IMR-90 (cell line): ENCODE results near the gene ASIC2. TPM values are rescaled to one million over a fixed set of nuclear protein-coding genes. Genes with fewer than 3 reads are reported as not detected.

Source experiments
- ATAC-seq: fragments of 200-7000 bp; cut with Tn5 transposase; 2 replicates; pipeline ENCODE4 v1.9.1; 2020; ENCODE audit warnings: low read depth, mild to moderate bottlenecking, moderate library complexity
- BruUV-seq: library from RNA; stranded (reverse); fragments of 400-500 nt; replicated peaks from 2 replicates; lab custom pipeline; 2021; lab: Mats Ljungman, UMichigan
- CTCF ChIA-PET: fragments of 300-600 bp; formaldehyde crosslinking; extraction: SDS; loops from one replicate; lab custom pipeline; 2021; ENCODE audit warnings: antibody characterized with exemption; lab: Yijun Ruan, JAX
- POLR2A ChIA-PET: fragments of 300-600 bp; sonication (Branson Sonifier 250); formaldehyde crosslinking; loops from one replicate; lab custom pipeline; 2022; ENCODE audit warnings: antibody characterized with exemption; ENCODE audit not compliant: unreplicated experiment; lab: Charles Lee
- DNase-seq: peaks from one replicate; pipeline ENCODE4 v3.0.0; 2013
- H2AFZ ChIP-seq: replicated peaks from 2 replicates; pipeline ENCODE3; 2013; ENCODE audit warnings: low read length, mild to moderate bottlenecking; ENCODE audit not compliant: poor library complexity
- H2AK5ac ChIP-seq: 2 replicates; pipeline ENCODE4 v1.6.1; 2013; ENCODE audit warnings: low read depth, low read length, inconsistent platforms
- H2AK9ac ChIP-seq: replicated peaks from 2 replicates; pipeline ENCODE3; 2013; ENCODE audit warnings: mild to moderate bottlenecking, low read depth, low read length, moderate library complexity; ENCODE audit not compliant: poor library complexity
- H2BK120ac ChIP-seq: 2 replicates; pipeline ENCODE4 v1.6.1; 2013; ENCODE audit warnings: low read depth, low read length, inconsistent platforms
- H2BK15ac ChIP-seq: 3 replicates; pipeline ENCODE4 v1.6.1; 2013; ENCODE audit warnings: low read depth, low read length, inconsistent platforms
- H2BK20ac ChIP-seq: 2 replicates; pipeline ENCODE4 v1.6.1; 2013; ENCODE audit warnings: low read depth, mild to moderate bottlenecking, inconsistent platforms, low read length, moderate library complexity
- H2BK5ac ChIP-seq: 2 replicates; pipeline ENCODE4 v1.6.1; 2013; ENCODE audit warnings: mild to moderate bottlenecking, low read depth, low read length, inconsistent platforms; ENCODE audit not compliant: poor library complexity, severe bottlenecking
- H3K14ac ChIP-seq: replicated peaks from 2 replicates; pipeline ENCODE4 v1.6.1; 2013; ENCODE audit warnings: low read depth, low read length, inconsistent platforms
- H3K18ac ChIP-seq: 2 replicates; pipeline ENCODE4 v1.6.1; 2013; ENCODE audit warnings: low read depth, low read length, control low read depth
- H3K23ac ChIP-seq: 2 replicates; pipeline ENCODE4 v1.6.1; 2013; ENCODE audit warnings: low read depth, low read length, inconsistent platforms
- H3K27ac ChIP-seq: 2 replicates; pipeline ENCODE4 v1.5.1; 2013; ENCODE audit warnings: mild to moderate bottlenecking, control low read depth, low read length; ENCODE audit not compliant: insufficient read depth
- H3K27me3 ChIP-seq: 2 replicates; pipeline ENCODE4 v1.6.1; 2013; ENCODE audit warnings: low read length; ENCODE audit not compliant: control insufficient read depth, insufficient read depth
- H3K36me3 ChIP-seq: 2 replicates; pipeline ENCODE4 v1.6.1; 2013; ENCODE audit warnings: low read length, mixed read lengths; ENCODE audit not compliant: control insufficient read depth, insufficient read depth
- H3K4ac ChIP-seq: 2 replicates; pipeline ENCODE4 v1.6.1; 2013; ENCODE audit warnings: low read depth, low read length, inconsistent platforms
- H3K4me1 ChIP-seq: 2 replicates; pipeline ENCODE4 v1.6.1; 2013; ENCODE audit warnings: low read length, mixed read lengths; ENCODE audit not compliant: control insufficient read depth, insufficient read depth
- H3K4me2 ChIP-seq: 2 replicates; pipeline ENCODE4 v1.6.1; 2013; ENCODE audit warnings: low read depth, mild to moderate bottlenecking, control low read depth, low read length, moderate library complexity
- H3K4me3 ChIP-seq: 2 replicates; pipeline ENCODE4 v1.5.1; 2013; ENCODE audit warnings: low read depth, mild to moderate bottlenecking, control low read depth, low read length, moderate library complexity; ENCODE audit not compliant: insufficient read depth
- H3K56ac ChIP-seq: 2 replicates; pipeline ENCODE4 v1.6.1; 2013; ENCODE audit warnings: low read length, inconsistent platforms; ENCODE audit not compliant: insufficient read depth; ENCODE audit errors: extremely low read depth
- H3K79me1 ChIP-seq, 2 experiments: 2 replicates each; pipeline ENCODE4 v1.6.1; 2013; ENCODE audit warnings: low read length in 2 of 2, inconsistent platforms in 1 of 2, low read depth in 1 of 2
- H3K9ac ChIP-seq: 2 replicates; pipeline ENCODE4 v1.6.1; 2013; ENCODE audit warnings: low read depth, low read length, control low read depth
- H3K9me1 ChIP-seq: 2 replicates; pipeline ENCODE4 v1.6.1; 2013; ENCODE audit warnings: low read length, inconsistent platforms; ENCODE audit not compliant: insufficient read depth
- H3K9me3 ChIP-seq: 2 replicates; pipeline ENCODE4 v1.6.1; 2013; ENCODE audit warnings: low read length; ENCODE audit not compliant: control insufficient read depth, insufficient read depth
- H4K20me1 ChIP-seq: 2 replicates; pipeline ENCODE4 v1.6.1; 2013; ENCODE audit warnings: low read length, inconsistent platforms; ENCODE audit not compliant: insufficient read depth
- H4K5ac ChIP-seq: 2 replicates; pipeline ENCODE4 v1.6.1; 2013; ENCODE audit warnings: mild to moderate bottlenecking, low read depth, low read length, control low read depth
- H4K8ac ChIP-seq, 2 experiments: 2 replicates each; pipeline ENCODE4 v1.6.1; 2013; ENCODE audit warnings: low read depth in 2 of 2, low read length in 2 of 2, control low read depth in 1 of 2, inconsistent platforms in 1 of 2
- H4K91ac ChIP-seq: 2 replicates; pipeline ENCODE4 v1.6.1; 2013; ENCODE audit warnings: low read depth, low read length, inconsistent platforms; ENCODE audit not compliant: insufficient read depth
- BHLHE40 ChIP-seq: fragments of 150-350 bp; IDR thresholded peaks from 2 replicates; pipeline ENCODE4 v1.6.1; 2016; ENCODE audit warnings: mild to moderate bottlenecking, low read depth, low read length
- CEBPB ChIP-seq: IDR thresholded peaks from 2 replicates; pipeline ENCODE4 v1.6.1; 2012; ENCODE audit warnings: low read depth, low read length, improper control_type of control experiment
- CHD1 ChIP-seq: IDR thresholded peaks from 2 replicates; pipeline ENCODE4 v1.6.1; 2012; ENCODE audit warnings: low read depth, low read length, improper control_type of control experiment
- CTCF ChIP-seq: conservative IDR thresholded peaks from 2 replicates; pipeline ENCODE4 v1.5.1; 2012; ENCODE audit warnings: mild to moderate bottlenecking, low read depth, low read length, improper control_type of control experiment
- FOS ChIP-seq: fragments of 150-350 bp; IDR thresholded peaks from 2 replicates; pipeline ENCODE4 v1.6.1; 2016; ENCODE audit warnings: low read depth, low read length
- MAFK ChIP-seq: IDR thresholded peaks from 2 replicates; pipeline ENCODE4 v1.6.1; 2012; ENCODE audit warnings: low read depth, low read length, improper control_type of control experiment
- MXI1 ChIP-seq: IDR thresholded peaks from 2 replicates; pipeline ENCODE4 v1.6.1; 2012; ENCODE audit warnings: low read depth, mild to moderate bottlenecking, low read length, moderate library complexity, borderline replicate concordance
- NFE2L2 ChIP-seq: fragments of 150-350 bp; IDR thresholded peaks from 2 replicates; pipeline ENCODE4 v1.6.1; 2016; ENCODE audit warnings: low read depth, mild to moderate bottlenecking, low read length
- RCOR1 ChIP-seq: IDR thresholded peaks from 2 replicates; pipeline ENCODE4 v1.6.1; 2012; ENCODE audit warnings: mild to moderate bottlenecking, low read length, improper control_type of control experiment; ENCODE audit not compliant: insufficient replicate concordance
- RFX5 ChIP-seq: IDR thresholded peaks from 2 replicates; pipeline ENCODE4 v1.8.0; 2012; ENCODE audit warnings: low read depth, mild to moderate bottlenecking, low read length, moderate library complexity
- SMC3 ChIP-seq: fragments of 150-350 bp; IDR thresholded peaks from 2 replicates; pipeline ENCODE4 v1.6.1; 2016; ENCODE audit warnings: low read depth, mild to moderate bottlenecking, antibody characterized with exemption, low read length, moderate library complexity
- WGBS, 2 experiments: methylation state at CpG; one replicate each; pipeline versions ENCODE4 v1.1.5 to v1.1.7; 2013; ENCODE audit warnings: missing lambda C conversion rate in 2 of 2; ENCODE audit not compliant: insufficient read length in 1 of 2; ENCODE audit errors: extremely low coverage in 2 of 2; 5-methylcytosine and 5-hydroxymethylcytosine counted together
- dilution Hi-C: fragments of 300-500 bp; cut with HindIII; formaldehyde crosslinking; loops from one replicate; pipeline ENCODE4 v1.14.3; 2018; ENCODE audit warnings: low sequenced_read_pairs; ENCODE audit not compliant: unreplicated experiment
- in situ Hi-C: fragments of 300-500 bp; cut with MboI; formaldehyde crosslinking; loops from 3 replicates; pipeline ENCODE4 v1.14.3; 2019; ENCODE audit warnings: low sequenced_read_pairs, inconsistent platforms, mixed read lengths
- intact Hi-C: fragments of 100-400 bp; cut with micrococcal nuclease; formaldehyde crosslinking; loops from 2 replicates; pipeline ENCODE4 v1.10.0; 2022
- polyA plus RNA-seq, 3 experiments: library from polyadenylated mRNA; depleted of rRNA; stranded (reverse); fragments of >200 nt; gene quantifications; 2 replicates each; pipeline ENCODE4 v1.2.3, GENCODE V29; 2012; ENCODE audit warnings: low replicate concordance in 1 of 3
- total RNA-seq: library from RNA; depleted of rRNA; stranded (reverse); fragments of >200 nt; gene quantifications from 2 replicates; pipeline ENCODE4 v1.2.3, GENCODE V29; 2012

Gene ASIC2
- total and polyA plus RNA-seq, 2 of the 4 experiments (the other 2 are of a cell fraction) = under 0.01 to 0.15 TPM

DNA sequence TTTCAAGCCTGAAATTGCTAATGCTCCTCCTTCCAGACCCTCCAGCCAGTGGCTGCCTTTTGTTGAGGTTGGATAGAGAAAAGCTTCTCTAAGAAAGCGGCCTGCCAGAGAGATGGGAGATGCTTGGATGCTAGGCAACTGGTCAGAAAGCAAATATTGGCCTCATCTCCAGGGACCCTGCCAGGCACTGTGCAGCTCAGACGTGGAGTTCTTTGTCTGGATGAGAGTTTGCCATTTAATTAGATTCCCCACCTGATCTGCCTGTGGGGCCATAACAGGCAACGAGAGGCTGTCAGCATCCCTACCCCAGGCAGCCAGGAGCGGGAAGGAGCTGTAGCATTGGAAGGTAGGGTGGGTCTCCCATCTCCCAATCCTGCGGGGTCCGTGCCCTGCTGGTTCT lies 52.7 kb downstream of the ASIC2 start:
- no peak overlapping the region for H3K4ac ChIP-seq
- in situ Hi-C loops = no loop called here

More for the DNA sequence above, 52.7 kb downstream of the ASIC2 start:
- no peak overlapping the region for H3K4me3 ChIP-seq
- H2BK15ac ChIP-seq = no peak overlapping the region; the same call in 2 of the 3 replicates
- no peaks in the 10 kb centered on the region for H3K27me3 ChIP-seq
- no peak overlapping the region for H2AFZ ChIP-seq
- no peak for TF ChIP-seq BHLHE40
- no peak for TF ChIP-seq CEBPB
- TF ChIP-seq FOS = no peak
- no peak for TF ChIP-seq NFE2L2
- TF ChIP-seq RCOR1 = no peak
- no peak for TF ChIP-seq MXI1
- TF ChIP-seq CHD1 = no peak
- TF ChIP-seq CTCF = no peak
- TF ChIP-seq MAFK = no peak
- TF ChIP-seq RFX5 = no peak
- TF ChIP-seq SMC3 = no peak
- DNase-seq (no peak), ATAC-seq (no peak)
- H2BK5ac ChIP-seq = no peak overlapping the region
- WGBS, 2 experiments = 52% methylated on average over 2 of the region's 6 CpGs; no CpG with 5 or more reads in 1 of the 2 experiments
- H3K18ac ChIP-seq = no peak overlapping the region
- no TSS peak for BruUV-seq
- no peak overlapping the region for H3K56ac ChIP-seq
- dilution Hi-C loops (no loop called here), intact Hi-C loops (no loop called here)
- H3K14ac ChIP-seq = no peak overlapping the region
- H3K27ac ChIP-seq = no peak overlapping the region
- H3K9me3 ChIP-seq = no peaks in the 10 kb centered on the region
- H3K4me1 ChIP-seq = peaks cover 8% of the 10 kb centered on the region; the same call in 1 of the 2 replicates
- no peak overlapping the region for H3K23ac ChIP-seq
- no peaks in the 10 kb centered on the region for H4K20me1 ChIP-seq
- H4K5ac ChIP-seq = no peak overlapping the region
- no peak overlapping the region for H4K91ac ChIP-seq
- ChIA-PET POLR2A (no interaction called here), CTCF (interaction anchor here (1.0 kb wide), 1 partner anchor 20 kb away, joined by 3 read pairs; no protein-coding TSS in a partner anchor)
- no peak overlapping the region for H3K4me2 ChIP-seq
- no peak overlapping the region for H2AK9ac ChIP-seq
- no peak overlapping the region for H2BK120ac ChIP-seq
- no peak overlapping the region for H2AK5ac ChIP-seq
- no peaks in the 10 kb centered on the region for H3K36me3 ChIP-seq
- H4K8ac ChIP-seq = no peak overlapping the region
- H2BK20ac ChIP-seq = no peak overlapping the region
- peaks cover 2% of the 10 kb centered on the region; the same call in 1 of the 2 replicates for H3K9me1 ChIP-seq
- H3K79me1 ChIP-seq = no peaks in the 10 kb centered on the region
- H3K9ac ChIP-seq = no peak overlapping the region
